HepG2 (cell line): ENCODE measurements around the gene PPP1R15A. TPM values are rescaled to one million over a fixed set of nuclear protein-coding genes. Genes with fewer than 3 reads are reported as not detected.
A peak's percentile ranks its signal among the peaks of the same experiment; 100 is the strongest.

ENCODE experiments used
- ATAC-seq: fragments of 200-7000 bp; cut with Tn5 transposase; 3 replicates; pipeline ENCODE4 v1.9.1; 2020; ENCODE audit warnings: mild to moderate bottlenecking, moderate library complexity
- BruUV-seq: library from RNA; stranded (reverse); fragments of 400-500 nt; replicated peaks from 2 replicates; lab custom pipeline; 2021; lab: Mats Ljungman, UMichigan
- CTCF ChIA-PET: fragments of 300-600 bp; formaldehyde crosslinking; extraction: SDS; loops from one replicate; lab custom pipeline; 2021; ENCODE audit warnings: low total read pairs, inconsistent platforms, low intra/inter-chr PET ratio; lab: Yijun Ruan, JAX
- POLR2A ChIA-PET: fragments of 350-600 bp; sonication (Branson Sonifier 250); formaldehyde crosslinking; loops from one replicate; lab custom pipeline; 2020; ENCODE audit warnings: antibody characterized with exemption, inconsistent platforms; lab: Yijun Ruan, JAX
- DNase-seq: peaks from one replicate; pipeline ENCODE4 v3.0.0-alpha.2; 2015; ENCODE audit warnings: low spot score
- FAIRE-seq: peaks from 3 replicates; lab custom pipeline; 2011; peaks lifted over from hg19 to GRCh38; lab: Jason Lieb, UNC
- H2AFZ ChIP-seq: one replicate; pipeline ENCODE4 v1.6.1; 2011; ENCODE audit warnings: low read length, inconsistent platforms
- H3K27ac ChIP-seq: fragments of 300-600 bp; 3 replicates; pipeline ENCODE4 v1.8.0; 2011; ENCODE audit warnings: mixed run types, mild to moderate bottlenecking, mixed read lengths, low read length, inconsistent platforms; ENCODE audit not compliant: insufficient read depth; ENCODE audit errors: extremely low read length
- H3K27me3 ChIP-seq, 2 experiments: fragments of 200-600 bp in 1 of 2; 2 replicates in 1 of 2; 3 replicates in 1 of 2; pipeline versions ENCODE4 v1.6.0 to v1.8.0; 2011; ENCODE audit warnings: low read length in 2 of 2, mild to moderate bottlenecking in 2 of 2, moderate library complexity in 2 of 2, inconsistent platforms in 1 of 2; ENCODE audit not compliant: insufficient read depth in 2 of 2, control insufficient read depth in 1 of 2
- H3K36me3 ChIP-seq, 2 experiments: fragments of 200-600 bp in 1 of 2; replicated peaks in 1 of 2; 2 replicates in 1 of 2; 3 replicates in 1 of 2; pipeline versions ENCODE4 v1.5.1 to v1.8.0; 2011; ENCODE audit warnings: low read length in 2 of 2, inconsistent platforms in 1 of 2; ENCODE audit not compliant: insufficient read depth in 2 of 2, control insufficient read depth in 1 of 2
- H3K4me1 ChIP-seq: 2 replicates; pipeline ENCODE4 v1.5.1; 2012; ENCODE audit warnings: low read length, inconsistent platforms; ENCODE audit not compliant: insufficient read depth
- H3K4me2 ChIP-seq: 2 replicates; pipeline ENCODE4 v1.6.0; 2011; ENCODE audit warnings: low read depth, low read length, inconsistent platforms
- H3K4me3 ChIP-seq, 3 experiments: fragments of 200-600 bp in 1 of 3; sonication (generic), shearing (Covaris generic) in 1 of 3; replicated peaks in 1 of 3; 2 replicates each; pipeline ENCODE4 v1.5.1; 2011 to 2016; ENCODE audit warnings: low read length in 3 of 3, inconsistent platforms in 2 of 3, low read depth in 2 of 3, mild to moderate bottlenecking in 2 of 3, control low read depth in 1 of 3, mixed read lengths in 1 of 3; ENCODE audit not compliant: insufficient read depth in 1 of 3
- H3K79me2 ChIP-seq: one replicate; pipeline ENCODE4 v1.6.1; 2011; ENCODE audit warnings: low read length, inconsistent platforms; ENCODE audit not compliant: insufficient read depth
- H3K9ac ChIP-seq: 2 replicates; pipeline ENCODE4 v1.6.0; 2011; ENCODE audit warnings: mild to moderate bottlenecking, low read depth, low read length, inconsistent platforms; ENCODE audit not compliant: insufficient read depth
- H3K9me3 ChIP-seq: 2 replicates; pipeline ENCODE4 v1.5.1; 2012; ENCODE audit warnings: mild to moderate bottlenecking, low read length
- H4K20me1 ChIP-seq: 2 replicates; pipeline ENCODE4 v1.6.0; 2011; ENCODE audit warnings: inconsistent platforms, mild to moderate bottlenecking, low read length, moderate library complexity; ENCODE audit not compliant: insufficient read depth
- AHR ChIP-seq: IDR thresholded peaks from 2 replicates; pipeline ENCODE4 v1.6.1; 2018; ENCODE audit warnings: missing genetic modification reagents, missing compliant biosample characterization
- BRD4 ChIP-seq: sonication (generic); formaldehyde crosslinking; IDR thresholded peaks from 2 replicates; pipeline ENCODE4 v1.4.0; 2020; ENCODE audit warnings: missing genetic modification reagents
- FOXA3 ChIP-seq: IDR thresholded peaks from 2 replicates; pipeline ENCODE4 v1.6.1; 2016; ENCODE audit warnings: missing genetic modification reagents, missing compliant biosample characterization
- KDM5B ChIP-seq: sonication (generic); formaldehyde crosslinking; IDR thresholded peaks from 2 replicates; pipeline ENCODE4 v1.4.0; 2020; ENCODE audit warnings: missing genetic modification reagents, mild to moderate bottlenecking, borderline replicate concordance
- MED8 ChIP-seq: sonication (generic); formaldehyde crosslinking; IDR thresholded peaks from 2 replicates; pipeline ENCODE4 v1.8.1; 2023; ENCODE audit warnings: mild to moderate bottlenecking, missing genetic modification reagents; ENCODE audit not compliant: insufficient replicate concordance
- PATZ1 ChIP-seq: sonication (generic); formaldehyde crosslinking; IDR thresholded peaks from 2 replicates; pipeline ENCODE4 v1.4.0; 2020; ENCODE audit warnings: missing genetic modification reagents
- SKI ChIP-seq: fragments of 450-650 bp; IDR thresholded peaks from one replicate; pipeline ENCODE4 v1.6.1; 2018; ENCODE audit warnings: mild to moderate bottlenecking; ENCODE audit not compliant: partially characterized antibody
- SRSF4 ChIP-seq: fragments of 200-400 bp; formaldehyde crosslinking; IDR thresholded peaks from one replicate; pipeline ENCODE4 v1.6.1; 2018; ENCODE audit warnings: mild to moderate bottlenecking, low read depth, low read length, moderate library complexity; ENCODE audit not compliant: poor library complexity, severe bottlenecking
- TRIM22 ChIP-seq: fragments of 450-650 bp; IDR thresholded peaks from 2 replicates; pipeline ENCODE4 v1.6.1; 2017
- ZNF180 ChIP-seq: sonication (generic); formaldehyde crosslinking; IDR thresholded peaks from 2 replicates; pipeline ENCODE4 v1.4.0; 2020; ENCODE audit warnings: low read depth, missing genetic modification reagents, borderline replicate concordance
- ZNF234 ChIP-seq: sonication (generic); formaldehyde crosslinking; conservative IDR thresholded peaks from 2 replicates; pipeline ENCODE4 v1.5.1; 2020; ENCODE audit warnings: mild to moderate bottlenecking, missing genetic modification reagents
- ZNF343 ChIP-seq: sonication (generic); formaldehyde crosslinking; IDR thresholded peaks from 2 replicates; pipeline ENCODE4 v1.4.0; 2020; ENCODE audit warnings: mild to moderate bottlenecking, missing genetic modification reagents
- ZNF431 ChIP-seq: sonication (generic); formaldehyde crosslinking; IDR thresholded peaks from 2 replicates; pipeline ENCODE4 v1.9.0; 2022; ENCODE audit warnings: missing genetic modification reagents, low read depth, mild to moderate bottlenecking, borderline replicate concordance
- ZNF501 ChIP-seq: sonication (generic); formaldehyde crosslinking; IDR thresholded peaks from 2 replicates; pipeline ENCODE4 v1.5.1; 2020; ENCODE audit warnings: mild to moderate bottlenecking, moderate library complexity, missing genetic modification reagents
- ZNF567 ChIP-seq: sonication (generic); formaldehyde crosslinking; IDR thresholded peaks from 2 replicates; pipeline ENCODE4 v1.8.1; 2023; ENCODE audit warnings: mild to moderate bottlenecking, missing genetic modification reagents, borderline replicate concordance
- WGBS: methylation state at CpG from one replicate; pipeline ENCODE4 v1.1.6; 2017; ENCODE audit warnings: low lambda C conversion rate; 5-methylcytosine and 5-hydroxymethylcytosine counted together
- in situ Hi-C: cut with HindIII; loops from 2 replicates; pipeline ENCODE4 v1.10.0; 2017; ENCODE audit warnings: low pct_unique_long_range_greater_than_20kb; ENCODE audit not compliant: extremely low pct_ligation_motif_present
- intact Hi-C: fragments of 100-400 bp; cut with micrococcal nuclease; formaldehyde crosslinking; loops from one replicate; pipeline ENCODE4 v1.10.0; 2022; ENCODE audit not compliant: unreplicated experiment
- polyA plus RNA-seq, 8 experiments: library from polyadenylated mRNA; depleted of rRNA in 3 of 8; stranded (reverse) in 7 of 8; unstranded in 1 of 8; fragments of >200 nt; fragmentation: Illumina TruSeq in 4 of 8; extraction: Trizol in 4 of 8; gene quantifications; 2 replicates each; pipeline versions ENCODE4 v1.2.1 to v1.2.3, GENCODE V29; 2011 to 2016; ENCODE audit warnings: low read depth in 4 of 8, missing spikeins in 1 of 8, mixed read lengths in 1 of 8; ENCODE audit not compliant: insufficient read depth in 1 of 8
- total RNA-seq, 5 experiments: library from RNA; depleted of rRNA; stranded (reverse); fragments of >200 nt; fragmentation: Illumina TruSeq; extraction: Trizol; gene quantifications; 2 replicates each; pipeline ENCODE4 v1.2.3, GENCODE V29; 2016; ENCODE audit warnings: low read depth in 1 of 5

The PPP1R15A gene
- total and polyA plus RNA-seq, 2 of the 13 experiments (the other 11 are each of a cell fraction or from before 2014, with no cell fraction given), result 15.6 to 18.5 TPM

- no peak for TF ChIP-seq ZNF234 (CRISPR knock-in tag)
- TF ChIP-seq BRD4 (CRISPR knock-in tag), result no peak
- no peak for TF ChIP-seq ZNF343 (CRISPR knock-in tag)
- TF ChIP-seq TRIM22, result no peak
- TF ChIP-seq ZNF431, result no peak
- TF ChIP-seq SKI, result no peak
- TF ChIP-seq SRSF4, result no peak
- peak; percentile 27; the same call in 1 of the 2 replicates for TF ChIP-seq ZNF501 (CRISPR knock-in tag)
These were observed 5.0 kb upstream of the PPP1R15A start (continued) for GRCh38 chr19:48867123-48867745.

- Histone ChIP-seq H3K4me3 (peak overlapping the region; percentile 58 to 83 (median 76)), H3K36me3 (no peaks in the 10 kb centered on the region), H3K27ac (no peak overlapping the region), H3K4me2 (peak overlapping the region; percentile 95), H2AFZ (peak overlapping the region; percentile 100), H3K9ac (peak overlapping the region; percentile 77), H3K27me3 (no peaks in the 10 kb centered on the region; a peak in 1 of 5 replicates), H3K9me3 (no peaks in the 10 kb centered on the region), H3K4me1 (peaks cover 25% of the 10 kb centered on the region), H4K20me1 (no peaks in the 10 kb centered on the region), H3K79me2 (peaks cover 2% of the 10 kb centered on the region)
- FAIRE-seq (no peak), ATAC-seq (no peak), DNase-seq (no peak)
- in situ Hi-C loops, result no loop called here
- intact Hi-C loops, result no loop called here
- BruUV-seq, result no TSS peak
- 3% methylated on average over 5 of the region's 7 CpGs for WGBS
- POLR2A ChIA-PET, result interaction anchor here (0.6 to 3.1 kb wide), 4 partner anchors 25 to 100 kb away, joined by 3 to 10 read pairs (median 4); no protein-coding TSS in a partner anchor
- CTCF ChIA-PET, result no interaction called here
- TF ChIP-seq KDM5B (CRISPR knock-in tag) (0 out of 2 replicates have a peak, but pooled peaks have one; percentile 16), ZNF567 (CRISPR knock-in tag) (no peak), ZNF180 (CRISPR knock-in tag) (no peak), MED8 (CRISPR knock-in tag) (no peak), PATZ1 (CRISPR knock-in tag) (0 out of 2 replicates have a peak, but pooled peaks have one; percentile 16), FOXA3 (CRISPR knock-in tag) (no peak), AHR (CRISPR knock-in tag) (0 out of 2 replicates have a peak, but pooled peaks have one; percentile 3)
These were observed 4.5 kb upstream of the PPP1R15A start for GRCh38 chr19:48867746-48868113.
